Panc1 (cell line): Measurements from ENCODE around the gene ONECUT1. TPM values are rescaled to one million over a fixed set of nuclear protein-coding genes. Genes with fewer than 3 reads are reported as not detected.
A peak's percentile ranks its signal among the peaks of the same experiment; 100 is the strongest.

Experiments
- ATAC-seq: fragments of 200-7000 bp; cut with Tn5 transposase; 2 replicates; pipeline ENCODE4 v1.9.1; 2020; ENCODE audit warnings: mild to moderate bottlenecking, moderate library complexity
- BruUV-seq: library from RNA; stranded (reverse); fragments of 400-500 nt; replicated peaks from 2 replicates; lab custom pipeline; 2021; lab: Mats Ljungman, UMichigan
- CTCF ChIA-PET: fragments of 300-600 bp; sonication (Branson Sonifier 250); formaldehyde crosslinking; loops from one replicate; lab custom pipeline; 2022; ENCODE audit warnings: antibody characterized with exemption; lab: Charles Lee
- POLR2A ChIA-PET: fragments of 300-600 bp; sonication (Branson Sonifier 250); formaldehyde crosslinking; loops from one replicate; lab custom pipeline; 2022; ENCODE audit warnings: antibody characterized with exemption; lab: Charles Lee
- DNase-seq: peaks from one replicate; pipeline ENCODE4 v3.0.0-alpha.2; 2010; ENCODE audit warnings: low read depth, low spot score
- H3K27ac ChIP-seq: 2 replicates; pipeline ENCODE4 v1.5.1; 2011; ENCODE audit warnings: mild to moderate bottlenecking, low read length, inconsistent platforms
- H3K27me3 ChIP-seq: fragments of 200-500 bp; sonication (Bioruptor generic); 2 replicates; pipeline ENCODE4 v1.6.0; 2014; ENCODE audit warnings: low read length, inconsistent platforms; ENCODE audit not compliant: control insufficient read depth, insufficient read depth
- H3K36me3 ChIP-seq: fragments of 200-500 bp; sonication (Bioruptor generic); 2 replicates; pipeline ENCODE4 v1.5.1; 2014; ENCODE audit warnings: inconsistent platforms, mild to moderate bottlenecking, low read length, moderate library complexity; ENCODE audit not compliant: control insufficient read depth, insufficient read depth
- H3K4me1 ChIP-seq: 2 replicates; pipeline ENCODE4 v1.5.1; 2011; ENCODE audit warnings: inconsistent platforms, mild to moderate bottlenecking, low read length, moderate library complexity; ENCODE audit not compliant: control insufficient read depth, insufficient read depth
- H3K4me3 ChIP-seq, 2 experiments: 2 replicates each; pipeline ENCODE4 v1.5.1; 2011 to 2012; ENCODE audit warnings: low read depth in 2 of 2, low read length in 2 of 2, mild to moderate bottlenecking in 2 of 2, inconsistent platforms in 1 of 2, moderate library complexity in 1 of 2
- H3K9me3 ChIP-seq: fragments of 200-500 bp; sonication (Bioruptor generic); 2 replicates; pipeline ENCODE4 v1.5.1; 2014; ENCODE audit warnings: low read depth, mild to moderate bottlenecking, inconsistent platforms, low read length, moderate library complexity; ENCODE audit not compliant: control insufficient read depth, insufficient read depth
- POLR2AphosphoS5 ChIP-seq: IDR thresholded peaks from 2 replicates; pipeline ENCODE4 v1.6.1; 2012; ENCODE audit warnings: mild to moderate bottlenecking, low read depth, low read length, moderate library complexity
- SIN3A ChIP-seq: IDR thresholded peaks from 2 replicates; pipeline ENCODE4 v1.6.1; 2012; ENCODE audit warnings: low read depth, mild to moderate bottlenecking, low read length, moderate library complexity, borderline replicate concordance; ENCODE audit not compliant: insufficient read depth
- TCF7L2 ChIP-seq: IDR thresholded peaks from 2 replicates; pipeline ENCODE4 v1.6.1; 2011; ENCODE audit warnings: mild to moderate bottlenecking, low read depth, low read length, inconsistent platforms
- in situ Hi-C: cut with HindIII; loops from 2 replicates; pipeline ENCODE4 v1.10.0; 2016; ENCODE audit warnings: low sequenced_read_pairs, low pct_unique_long_range_greater_than_20kb
- intact Hi-C: fragments of 100-400 bp; cut with micrococcal nuclease; formaldehyde crosslinking; loops from one replicate; pipeline ENCODE4 v1.10.0; 2022; ENCODE audit not compliant: unreplicated experiment
- total RNA-seq: library from RNA; stranded (reverse); gene quantifications from one replicate; pipeline ENCODE4 v1.2.1, GENCODE V29; 2021; ENCODE audit not compliant: unreplicated experiment
- TF ChIP-seq, protein P1 (sequence below): fragments of 450-650 bp; IDR thresholded peaks from 2 replicates; pipeline ENCODE4 v1.5.1; 2017; ENCODE audit warnings: mild to moderate bottlenecking
- TF ChIP-seq, protein P2 (sequence below), 2 experiments: IDR thresholded peaks; 2 replicates each; pipeline ENCODE4 v1.6.1; 2011 to 2012; ENCODE audit warnings: low read depth in 2 of 2, control low read depth in 1 of 2, low read length in 1 of 2, mild to moderate bottlenecking in 1 of 2, moderate library complexity in 1 of 2; ENCODE audit not compliant: insufficient read depth in 1 of 2

The ONECUT1 gene
- total RNA-seq, 1 experiment from 2014 or later, result 0.18 TPM

DNA sequence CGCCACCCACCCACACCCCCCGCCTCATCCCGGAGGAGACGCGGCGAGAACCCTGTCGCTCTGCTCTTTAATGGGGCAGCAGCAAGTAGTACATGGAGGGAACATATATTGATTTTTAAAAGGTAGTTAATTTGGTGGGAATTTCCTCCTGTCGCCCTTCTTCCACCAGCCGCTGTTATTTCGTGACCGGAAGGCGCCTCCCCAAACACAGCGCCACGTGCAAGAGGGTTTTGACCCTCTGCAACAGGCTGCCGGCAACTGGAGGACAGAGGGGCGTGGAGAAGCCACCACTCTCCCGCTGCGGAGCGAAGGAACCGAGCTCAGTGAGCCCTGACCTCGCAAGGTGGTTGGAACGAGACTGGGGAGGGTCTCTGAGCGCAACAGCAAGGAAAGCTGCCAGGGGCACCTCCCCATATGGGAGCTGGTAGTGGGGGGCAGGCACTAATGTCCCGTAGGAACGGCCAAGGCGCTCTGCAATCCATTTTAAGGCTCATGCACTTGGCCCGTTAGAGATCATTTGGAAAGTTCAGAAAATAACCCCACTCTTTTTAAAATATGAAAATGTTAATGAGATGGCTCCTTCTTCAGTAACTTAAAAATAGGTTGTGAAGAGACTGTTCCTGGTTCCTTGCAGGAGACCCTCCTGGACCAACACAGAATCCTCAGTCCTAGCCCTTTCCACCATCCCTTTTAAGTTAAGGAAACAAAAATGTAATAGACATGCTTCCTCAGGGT is 4.3 kb downstream of the ONECUT1 start:
- no peak for TF ChIP-seq TCF7L2
- TF ChIP-seq, protein P1, sequence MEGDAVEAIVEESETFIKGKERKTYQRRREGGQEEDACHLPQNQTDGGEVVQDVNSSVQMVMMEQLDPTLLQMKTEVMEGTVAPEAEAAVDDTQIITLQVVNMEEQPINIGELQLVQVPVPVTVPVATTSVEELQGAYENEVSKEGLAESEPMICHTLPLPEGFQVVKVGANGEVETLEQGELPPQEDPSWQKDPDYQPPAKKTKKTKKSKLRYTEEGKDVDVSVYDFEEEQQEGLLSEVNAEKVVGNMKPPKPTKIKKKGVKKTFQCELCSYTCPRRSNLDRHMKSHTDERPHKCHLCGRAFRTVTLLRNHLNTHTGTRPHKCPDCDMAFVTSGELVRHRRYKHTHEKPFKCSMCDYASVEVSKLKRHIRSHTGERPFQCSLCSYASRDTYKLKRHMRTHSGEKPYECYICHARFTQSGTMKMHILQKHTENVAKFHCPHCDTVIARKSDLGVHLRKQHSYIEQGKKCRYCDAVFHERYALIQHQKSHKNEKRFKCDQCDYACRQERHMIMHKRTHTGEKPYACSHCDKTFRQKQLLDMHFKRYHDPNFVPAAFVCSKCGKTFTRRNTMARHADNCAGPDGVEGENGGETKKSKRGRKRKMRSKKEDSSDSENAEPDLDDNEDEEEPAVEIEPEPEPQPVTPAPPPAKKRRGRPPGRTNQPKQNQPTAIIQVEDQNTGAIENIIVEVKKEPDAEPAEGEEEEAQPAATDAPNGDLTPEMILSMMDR, result no peak
- no peak for TF ChIP-seq POLR2AphosphoS5
- TF ChIP-seq, protein P2, sequence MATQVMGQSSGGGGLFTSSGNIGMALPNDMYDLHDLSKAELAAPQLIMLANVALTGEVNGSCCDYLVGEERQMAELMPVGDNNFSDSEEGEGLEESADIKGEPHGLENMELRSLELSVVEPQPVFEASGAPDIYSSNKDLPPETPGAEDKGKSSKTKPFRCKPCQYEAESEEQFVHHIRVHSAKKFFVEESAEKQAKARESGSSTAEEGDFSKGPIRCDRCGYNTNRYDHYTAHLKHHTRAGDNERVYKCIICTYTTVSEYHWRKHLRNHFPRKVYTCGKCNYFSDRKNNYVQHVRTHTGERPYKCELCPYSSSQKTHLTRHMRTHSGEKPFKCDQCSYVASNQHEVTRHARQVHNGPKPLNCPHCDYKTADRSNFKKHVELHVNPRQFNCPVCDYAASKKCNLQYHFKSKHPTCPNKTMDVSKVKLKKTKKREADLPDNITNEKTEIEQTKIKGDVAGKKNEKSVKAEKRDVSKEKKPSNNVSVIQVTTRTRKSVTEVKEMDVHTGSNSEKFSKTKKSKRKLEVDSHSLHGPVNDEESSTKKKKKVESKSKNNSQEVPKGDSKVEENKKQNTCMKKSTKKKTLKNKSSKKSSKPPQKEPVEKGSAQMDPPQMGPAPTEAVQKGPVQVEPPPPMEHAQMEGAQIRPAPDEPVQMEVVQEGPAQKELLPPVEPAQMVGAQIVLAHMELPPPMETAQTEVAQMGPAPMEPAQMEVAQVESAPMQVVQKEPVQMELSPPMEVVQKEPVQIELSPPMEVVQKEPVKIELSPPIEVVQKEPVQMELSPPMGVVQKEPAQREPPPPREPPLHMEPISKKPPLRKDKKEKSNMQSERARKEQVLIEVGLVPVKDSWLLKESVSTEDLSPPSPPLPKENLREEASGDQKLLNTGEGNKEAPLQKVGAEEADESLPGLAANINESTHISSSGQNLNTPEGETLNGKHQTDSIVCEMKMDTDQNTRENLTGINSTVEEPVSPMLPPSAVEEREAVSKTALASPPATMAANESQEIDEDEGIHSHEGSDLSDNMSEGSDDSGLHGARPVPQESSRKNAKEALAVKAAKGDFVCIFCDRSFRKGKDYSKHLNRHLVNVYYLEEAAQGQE (IDR thresholded peaks at IDR 0.05; ENCODE audit: insufficient read depth in 1 of 2, low read depth in 2 of 2, low read length in 1 of 2), result no peak
- no peak for TF ChIP-seq SIN3A
- Histone ChIP-seq H3K27me3 (peaks cover 49% of the 10 kb centered on the region), H3K4me1 (peaks cover 28% of the 10 kb centered on the region), H3K9me3 (no peaks in the 10 kb centered on the region), H3K36me3 (no peaks in the 10 kb centered on the region), H3K4me3 (peak overlapping the region in 1 of 2 experiments; percentile 22; a peak in 1 of 4 replicates), H3K27ac (no peak overlapping the region)
- ChIA-PET CTCF (interaction anchor here (0.6 kb wide), 1 partner anchor 1290 kb away, joined by 9 read pairs; no protein-coding TSS in a partner anchor), POLR2A (no interaction called here)
- ATAC-seq (no peak), DNase-seq (no peak)
- in situ Hi-C loops (no loop called here), intact Hi-C loops (no loop called here)
- BruUV-seq, result no TSS peak

DNA sequence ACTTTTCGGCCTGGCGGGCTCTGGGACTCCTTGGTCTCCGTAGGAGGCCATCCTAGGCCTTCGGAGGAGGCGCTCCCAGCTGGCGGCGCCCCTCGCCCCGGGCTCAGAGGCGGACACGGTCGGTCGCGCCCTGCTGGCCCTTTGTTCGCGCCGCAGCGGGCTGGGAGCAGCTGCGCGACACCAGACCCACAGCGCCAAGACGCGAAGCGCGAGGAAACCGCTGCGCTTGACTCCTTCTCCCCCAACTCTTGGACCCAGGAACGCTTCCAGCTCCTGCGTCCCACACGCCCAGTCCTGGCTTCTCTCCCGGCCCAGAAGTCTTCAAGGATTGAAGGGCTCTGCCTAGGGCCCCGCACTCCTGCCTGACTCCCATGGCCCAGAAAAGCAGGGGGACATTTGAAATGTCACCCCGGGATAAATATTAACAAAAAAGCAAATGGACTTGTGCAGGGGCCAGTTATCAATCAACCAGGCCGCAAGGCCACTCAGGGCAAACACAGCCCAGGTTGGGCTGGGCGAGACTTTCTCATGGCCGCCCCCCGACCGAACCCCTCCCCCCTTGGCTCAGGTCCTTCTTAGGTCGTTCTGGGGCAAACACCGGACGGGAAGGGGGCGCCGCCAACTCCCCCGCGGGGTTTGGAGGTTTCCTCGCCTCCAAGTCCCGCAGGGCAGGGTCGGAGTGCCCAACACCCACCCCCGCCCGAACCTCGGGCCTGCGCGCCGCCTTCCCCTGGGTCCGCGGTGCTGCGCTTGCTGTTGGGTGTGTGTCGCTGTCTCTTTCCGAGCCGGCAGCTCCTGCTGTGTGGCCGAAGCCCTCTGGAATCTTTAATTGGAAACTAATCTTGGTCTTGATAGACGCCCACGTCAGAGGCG is 5.1 kb downstream of the ONECUT1 start:
- CTCF ChIA-PET, result no interaction called here

More for the DNA sequence above, 5.1 kb downstream of the ONECUT1 start:
- Histone ChIP-seq H3K4me1 (peaks cover 29% of the 10 kb centered on the region), H3K27me3 (peaks cover 56% of the 10 kb centered on the region), H3K36me3 (no peaks in the 10 kb centered on the region), H3K4me3 (peak overlapping the region in 1 of 2 experiments; percentile 22; a peak in 2 of 4 replicates), H3K9me3 (no peaks in the 10 kb centered on the region), H3K27ac (no peak overlapping the region)
- DNase-seq, result no peak
- BruUV-seq, result no TSS peak
- intact Hi-C loops, result loop anchor here (5.0 kb wide), 1 partner anchor 932 kb away; no protein-coding TSS in a partner anchor
- POLR2A ChIA-PET, result no interaction called here
- 0 out of 2 replicates have a peak, but pooled peaks have one; percentile 3 for ATAC-seq
- TF ChIP-seq POLR2AphosphoS5, result no peak
- TF ChIP-seq, protein P2 (IDR thresholded peaks at IDR 0.05; ENCODE audit: insufficient read depth in 1 of 2, low read depth in 2 of 2, low read length in 1 of 2), result no peak
- peak; percentile 60; the same call in 1 of the 2 replicates for TF ChIP-seq TCF7L2
- TF ChIP-seq, protein P1, result no peak
- no peak for TF ChIP-seq SIN3A
- in situ Hi-C loops, result no loop called here
